IPS-18c (cell line): Measurements from ENCODE around the gene ZNF598.
A peak's percentile ranks its signal among the peaks of the same experiment; 100 is the strongest.

Experiments
- H3K4me3 ChIP-seq: 2 replicates; pipeline ENCODE4 v1.7.0; 2013; ENCODE audit warnings: low read depth, mild to moderate bottlenecking, low read length, moderate library complexity; ENCODE audit not compliant: insufficient read depth
- H3K9me3 ChIP-seq: one replicate; pipeline ENCODE4 v1.6.1; 2013; ENCODE audit warnings: mild to moderate bottlenecking, low read length, moderate library complexity; ENCODE audit not compliant: control insufficient read depth, insufficient read depth

Gene ZNF598

GRCh38 chr16:2009791-2010510 lies at the start of gene ZNF598:
TSS of gene ZNF598 (minus strand) at chr16:2009821.
- Histone ChIP-seq H3K4me3 (peak within 1 kb of the TSS; percentile 96), H3K9me3 (no peaks in the 10 kb centered on the region)

DNA sequence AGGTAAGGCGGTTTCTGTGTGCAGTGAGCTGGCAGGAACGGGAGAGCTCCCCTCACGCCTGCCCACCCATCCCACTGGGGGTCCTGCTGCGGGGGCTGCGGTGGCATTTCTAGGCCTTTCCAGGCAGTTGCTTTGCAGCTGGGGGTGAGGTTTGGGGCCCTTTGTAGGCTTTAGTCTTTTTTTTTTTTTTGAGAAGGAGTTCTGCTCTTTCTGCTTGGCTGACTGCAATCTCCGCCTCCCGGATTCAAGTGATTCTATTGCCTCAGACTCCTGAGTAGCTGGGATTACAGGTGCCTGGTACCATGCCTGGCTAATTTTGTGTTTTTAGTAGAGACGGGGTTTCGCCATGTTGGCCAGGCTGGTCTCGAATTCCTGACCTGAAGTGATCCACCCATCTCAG lies 49.3 kb upstream of the ZNF598 start:
- Histone ChIP-seq H3K4me3 (no peak overlapping the region), H3K9me3 (no peaks in the 10 kb centered on the region)

DNA sequence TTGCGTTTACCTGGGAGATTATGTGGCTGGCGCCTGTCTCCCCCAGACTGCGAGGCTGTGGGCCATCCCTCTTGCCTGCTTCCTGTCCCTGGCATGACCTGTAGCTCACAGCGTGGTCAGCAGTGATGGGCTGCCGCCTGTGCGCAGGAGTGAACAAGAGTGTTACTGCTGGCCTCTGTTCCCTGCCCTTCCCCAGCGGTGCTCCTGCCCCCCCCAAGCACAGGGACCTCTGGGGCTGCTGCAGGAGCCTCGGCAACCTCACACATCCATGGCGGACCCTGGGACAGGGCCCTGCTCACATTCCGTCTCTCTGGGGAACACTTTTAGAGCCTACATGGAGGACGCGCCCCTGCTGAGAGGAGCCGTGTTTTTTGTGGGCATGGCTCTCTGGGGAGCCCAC lies 48.8 kb upstream of the ZNF598 start:
- H3K9me3 ChIP-seq: no peaks in the 10 kb centered on the region
- H3K4me3 ChIP-seq: no peak overlapping the region

DNA sequence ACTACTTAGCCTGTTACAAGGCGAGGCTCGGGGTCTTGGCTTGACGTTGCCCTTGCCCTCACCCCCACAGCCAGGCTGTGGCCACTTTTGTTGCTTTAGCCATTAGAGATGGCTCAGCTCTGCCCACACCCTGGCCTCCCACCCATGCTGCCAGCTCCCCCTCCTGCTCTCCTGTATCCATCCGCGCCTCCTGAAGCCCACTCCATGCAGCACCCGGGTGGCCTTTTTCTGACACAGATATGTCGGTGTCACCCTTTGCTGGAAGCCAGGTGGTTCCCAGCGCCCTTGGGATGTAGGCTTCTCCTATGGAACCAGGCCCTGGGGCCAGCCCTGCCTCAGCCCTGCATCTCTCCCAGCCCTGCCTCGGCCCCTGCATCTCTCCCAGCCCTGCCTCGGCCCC lies 47.8 kb upstream of the ZNF598 start:
- Histone ChIP-seq H3K9me3 (no peaks in the 10 kb centered on the region), H3K4me3 (no peak overlapping the region)

GRCh38 chr16:2056681-2057407 lies 47.2 kb upstream of the ZNF598 start:
- Histone ChIP-seq H3K9me3 (no peaks in the 10 kb centered on the region), H3K4me3 (no peak overlapping the region)

DNA sequence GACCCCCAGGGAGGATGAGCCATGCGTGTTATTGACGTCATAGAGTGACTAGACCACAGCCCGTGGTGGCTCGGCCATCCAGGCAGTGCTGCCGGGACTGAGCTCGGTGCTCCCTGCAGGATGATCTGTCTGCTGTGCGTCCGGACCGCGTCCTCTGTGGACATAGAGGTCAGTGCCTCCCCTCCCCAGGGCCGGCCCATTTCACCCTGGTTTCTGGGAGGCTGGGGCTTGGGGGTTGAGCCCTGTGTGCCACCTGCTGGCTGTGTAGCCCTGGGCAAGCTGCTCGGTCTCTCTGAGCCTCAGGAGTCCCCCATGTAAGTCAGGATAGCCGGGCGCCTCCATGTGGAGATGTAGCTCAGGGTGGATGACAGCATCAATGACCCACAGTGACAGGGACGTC lies 46.5 kb upstream of the ZNF598 start:
- H3K4me3 ChIP-seq: no peak overlapping the region
- no peaks in the 10 kb centered on the region for H3K9me3 ChIP-seq

- H3K9me3 ChIP-seq: no peaks in the 10 kb centered on the region
- H3K4me3 ChIP-seq: no peak overlapping the region
Observed at GRCh38 chr16:2054543-2055245, 45.1 kb upstream of the ZNF598 start.

- Histone ChIP-seq H3K9me3 (no peaks in the 10 kb centered on the region), H3K4me3 (no peak overlapping the region)
Observed at GRCh38 chr16:2053897-2054296, 44.3 kb upstream of the ZNF598 start.

GRCh38 chr16:2053211-2053610 lies 43.6 kb upstream of the ZNF598 start:
- H3K9me3 ChIP-seq: no peaks in the 10 kb centered on the region
- H3K4me3 ChIP-seq: no peak overlapping the region

- no peaks in the 10 kb centered on the region for H3K9me3 ChIP-seq
- peak overlapping the region; percentile 90 for H3K4me3 ChIP-seq
Observed at GRCh38 chr16:2048116-2048543, 38.5 kb upstream of the ZNF598 start.

DNA sequence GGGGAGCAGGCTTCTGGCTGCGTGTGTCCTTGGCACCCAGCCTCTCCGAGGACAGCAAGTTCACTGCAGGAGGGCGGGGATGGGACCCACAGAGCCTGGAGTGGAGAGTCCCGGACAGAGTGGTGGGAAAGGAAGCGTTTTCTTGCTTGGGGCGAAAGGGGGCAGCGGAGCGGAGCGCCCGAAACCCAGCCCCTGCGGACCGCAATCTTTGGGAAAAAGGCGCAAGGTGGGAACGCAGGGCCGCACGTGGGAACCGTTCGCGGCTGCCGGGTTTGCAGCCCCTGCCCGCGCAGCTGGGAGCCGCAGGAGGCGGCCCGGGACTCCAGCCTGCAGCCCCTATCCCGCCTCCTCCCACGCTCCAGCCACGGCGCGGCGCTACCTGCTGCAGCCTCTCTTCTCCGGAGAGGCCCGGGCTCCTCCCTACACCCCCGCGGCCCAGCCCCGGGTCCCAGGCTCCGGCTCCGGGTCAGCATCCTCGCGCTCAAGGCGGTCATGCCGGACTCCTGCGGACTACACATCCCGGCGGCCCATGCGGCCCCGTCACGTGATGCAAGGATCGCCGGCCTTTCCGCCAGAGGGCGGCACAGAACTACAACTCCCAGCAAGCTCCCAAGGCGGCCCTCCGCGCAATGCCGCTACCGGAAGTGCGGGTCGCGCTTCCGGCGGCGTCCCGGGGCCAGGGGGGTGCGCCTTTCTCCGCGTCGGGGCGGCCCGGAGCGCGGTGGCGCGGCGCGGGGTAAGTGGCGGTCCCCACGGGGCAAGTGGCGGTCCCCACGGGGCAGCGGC lies 37.9 kb upstream of the ZNF598 start, which contains the start of the genes NTHL1 and TSC2:
NTHL1 (minus strand) TSS at position 505 of the 786 bp plus-strand sequence; CDS start at position 494, 11 bp downstream.
TSC2 (plus strand) TSS at position 656 of the 786 bp plus-strand sequence. CDS start 631 bp downstream, outside the sequence.
- Histone ChIP-seq H3K4me3 (peak within 1 kb of the TSS; percentile 90), H3K9me3 (no peaks in the 10 kb centered on the region)

DNA sequence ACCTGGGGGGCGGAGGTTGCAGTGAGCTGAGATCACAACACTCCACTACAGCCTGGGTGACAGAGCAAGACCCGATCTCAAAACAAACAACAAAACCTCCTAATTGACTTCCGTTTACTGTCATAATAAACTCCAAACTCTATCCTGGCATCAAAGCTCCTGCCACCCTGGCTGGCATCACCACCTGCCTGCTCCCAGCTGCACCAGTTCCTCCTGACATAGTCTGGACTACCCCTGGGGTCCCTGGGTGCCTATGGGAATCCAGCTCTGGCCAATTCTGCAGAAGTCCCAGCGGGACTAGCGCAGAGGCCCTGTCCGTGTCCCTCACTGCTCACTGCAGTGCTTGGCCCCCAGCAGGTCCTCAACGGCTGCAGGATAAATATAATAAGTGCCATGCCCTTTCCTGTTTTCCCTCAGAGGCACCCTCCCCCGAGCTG lies 37.3 kb upstream of the ZNF598 start:
- Histone ChIP-seq H3K4me3 (peak overlapping the region; percentile 90), H3K9me3 (no peaks in the 10 kb centered on the region)

DNA sequence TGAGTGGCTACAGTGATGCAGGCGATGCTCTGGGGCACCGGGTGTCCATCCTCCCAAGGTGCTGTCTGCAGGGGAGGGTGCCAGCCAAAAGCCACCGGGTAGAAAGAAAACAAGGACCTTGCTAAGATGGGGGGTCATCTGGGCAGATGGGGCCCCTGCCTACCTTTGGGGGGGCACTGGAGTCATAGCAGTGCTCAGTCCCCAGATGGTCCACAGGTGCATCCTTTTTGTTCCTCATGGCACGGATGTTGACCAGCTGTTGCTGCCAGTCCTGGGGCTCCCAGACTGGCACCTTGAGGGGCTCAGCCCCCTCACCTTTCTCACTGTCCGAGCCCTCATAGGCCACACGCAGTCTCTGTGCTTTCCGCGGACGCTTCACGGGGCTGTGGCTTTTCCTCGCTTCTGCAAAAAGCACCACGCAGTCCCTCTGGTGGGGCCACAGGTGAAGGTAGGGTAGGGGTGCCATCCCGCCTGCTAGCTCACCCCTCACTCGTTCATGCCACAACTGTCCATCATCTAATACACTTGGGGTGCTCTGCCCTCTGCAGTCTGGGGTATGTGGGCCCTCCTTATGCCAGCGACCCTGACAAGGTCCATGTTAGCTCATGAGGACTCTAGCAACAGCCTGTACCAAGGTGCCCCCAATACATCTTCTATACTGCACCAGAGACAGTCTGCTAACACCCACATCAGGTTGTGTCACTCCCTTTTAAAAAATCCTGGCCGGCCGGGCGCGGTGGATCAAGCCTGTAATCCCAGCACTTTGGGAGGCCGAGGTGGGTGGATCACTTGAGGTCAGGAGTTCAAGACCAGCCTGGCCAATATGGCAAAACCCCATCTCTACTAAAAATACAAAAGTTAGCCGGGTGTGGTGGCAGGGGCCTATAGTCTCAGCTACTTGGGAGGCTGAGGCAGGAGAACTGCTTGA lies 36.6 kb upstream of the ZNF598 start:
- H3K9me3 ChIP-seq: no peaks in the 10 kb centered on the region
- no peak overlapping the region for H3K4me3 ChIP-seq

DNA sequence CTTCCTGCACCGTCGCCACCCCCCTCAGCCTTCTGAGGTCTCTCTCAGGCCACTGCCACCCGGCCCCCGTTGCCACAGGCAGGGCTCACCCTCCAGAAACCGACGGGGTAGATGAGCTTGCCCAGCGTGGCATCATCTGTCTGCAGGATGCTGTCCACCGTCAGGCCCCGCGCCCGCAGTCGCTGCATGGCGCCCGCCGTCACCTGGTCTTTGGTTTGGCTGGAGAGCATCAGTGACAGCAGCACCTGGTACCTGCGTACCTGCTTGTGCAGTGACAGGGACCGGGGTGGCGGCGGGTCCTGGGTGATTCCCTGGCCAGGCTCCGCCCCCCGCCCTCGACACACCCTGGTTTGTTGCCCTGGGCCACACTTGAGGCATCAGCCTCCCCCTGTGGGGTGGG lies 34.9 kb upstream of the ZNF598 start:
- Histone ChIP-seq H3K9me3 (no peaks in the 10 kb centered on the region), H3K4me3 (no peak overlapping the region)

DNA sequence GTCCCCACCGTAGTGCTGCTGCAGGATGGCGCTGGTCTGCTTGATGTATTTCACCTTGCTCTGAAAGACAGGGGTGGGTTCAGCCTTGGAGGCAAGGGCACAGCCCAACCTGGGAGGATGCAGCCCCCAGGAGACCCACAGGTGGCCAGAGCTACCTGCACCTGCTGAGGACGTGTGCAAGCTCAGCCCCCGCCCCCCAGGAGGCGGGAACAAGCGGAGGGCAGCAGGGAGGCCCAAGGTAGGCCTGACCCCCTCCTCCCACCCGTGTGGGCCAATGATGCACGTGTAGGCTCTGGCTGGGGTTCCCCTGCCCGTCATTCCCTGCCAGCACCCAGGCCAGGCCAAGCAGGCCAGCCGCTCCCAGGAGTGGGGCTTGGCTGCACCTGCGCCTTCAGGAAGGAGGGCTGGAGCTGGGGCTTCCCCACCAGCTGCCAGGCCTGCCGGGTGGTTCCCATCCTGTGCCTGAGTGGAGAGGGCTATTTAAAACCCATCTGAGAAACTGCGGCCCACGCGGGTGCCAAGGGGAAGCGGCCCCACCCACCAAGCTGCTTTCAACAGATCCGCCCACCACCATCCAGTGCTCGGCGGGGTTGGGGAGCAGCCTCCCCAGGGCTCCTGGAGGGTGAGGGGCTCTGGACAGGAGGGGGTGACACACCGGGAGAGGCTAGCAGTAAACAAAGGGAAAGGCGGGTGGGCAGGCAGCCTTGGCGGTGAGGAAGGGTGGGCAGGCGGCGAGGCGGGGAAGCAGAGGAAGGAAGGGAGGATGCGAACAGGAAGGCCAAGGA lies 34.2 kb upstream of the ZNF598 start:
- no peaks in the 10 kb centered on the region for H3K9me3 ChIP-seq
- no peak overlapping the region for H3K4me3 ChIP-seq
